PC-9 (cell line): ENCODE data around the gene HINT1. TPM values are rescaled to one million over a fixed set of nuclear protein-coding genes. Genes with fewer than 3 reads are reported as not detected.
"Not testable (repeated sequence)": the region's sequence is repeated elsewhere in the genome, so short reads cannot be mapped to it uniquely, and the experiment has no call there.

ENCODE experiments used
- BruUV-seq: library from RNA; stranded (reverse); fragments of 400-500 nt; replicated peaks from 2 replicates; lab custom pipeline; 2021; lab: Mats Ljungman, UMichigan
- CTCF ChIA-PET: fragments of 300-600 bp; sonication (Branson Sonifier 250); formaldehyde crosslinking; loops from one replicate; lab custom pipeline; 2022; ENCODE audit warnings: antibody characterized with exemption; lab: Charles Lee
- POLR2A ChIA-PET: fragments of 300-600 bp; sonication (Branson Sonifier 250); formaldehyde crosslinking; loops from one replicate; lab custom pipeline; 2022; ENCODE audit warnings: antibody characterized with exemption; ENCODE audit not compliant: unreplicated experiment; lab: Charles Lee
- DNase-seq, 2 experiments: peaks; one replicate each; pipeline versions ENCODE4 v3.0.0 to v3.0.0-alpha.2; 2015 to 2022; ENCODE audit warnings: mixed read lengths in 1 of 2
- H2AFZ ChIP-seq: fragments of 200-600 bp; sonication (generic); 2 replicates; pipeline ENCODE4 v1.8.1; 2017; ENCODE audit warnings: antibody characterized with exemption
- H3F3A ChIP-seq: fragments of 200-600 bp; sonication (generic); 2 replicates; pipeline ENCODE4 v1.8.1; 2017; ENCODE audit warnings: antibody characterized with exemption, mild to moderate bottlenecking, low read depth; ENCODE audit not compliant: insufficient read depth
- H3K27ac ChIP-seq: fragments of 200-600 bp; sonication (generic); 2 replicates; pipeline ENCODE4 v1.6.1; 2016; ENCODE audit warnings: mixed run types
- H3K27me3 ChIP-seq: fragments of 200-600 bp; sonication (generic); 2 replicates; pipeline ENCODE4 v1.6.1; 2016; ENCODE audit warnings: low read depth, mixed run types; ENCODE audit not compliant: insufficient read depth
- H3K36me3 ChIP-seq: fragments of 200-600 bp; sonication (generic); 2 replicates; pipeline ENCODE4 v1.6.1; 2016; ENCODE audit warnings: low read depth, mixed run types
- H3K4me1 ChIP-seq: fragments of 200-600 bp; sonication (generic); replicated peaks from 2 replicates; pipeline ENCODE4 v1.6.1; 2016; ENCODE audit warnings: mixed run types; ENCODE audit not compliant: insufficient read depth
- H3K4me2 ChIP-seq: fragments of 200-600 bp; sonication (generic); 2 replicates; pipeline ENCODE4 v1.6.1; 2017; ENCODE audit warnings: mixed run types
- H3K4me3 ChIP-seq: fragments of 200-600 bp; sonication (generic); 2 replicates; pipeline ENCODE4 v1.6.1; 2016; ENCODE audit warnings: mixed run types
- H3K79me2 ChIP-seq: fragments of 200-600 bp; sonication (generic); 2 replicates; pipeline ENCODE4 v1.6.1; 2017; ENCODE audit warnings: low read depth, mixed run types
- H3K9me2 ChIP-seq: fragments of 200-600 bp; sonication (generic); 2 replicates; pipeline ENCODE4 v1.8.1; 2017; ENCODE audit warnings: mild to moderate bottlenecking; ENCODE audit not compliant: insufficient read depth
- H3K9me3 ChIP-seq: fragments of 200-600 bp; sonication (generic); 2 replicates; pipeline ENCODE4 v1.8.1; 2016; ENCODE audit warnings: low read depth; ENCODE audit not compliant: insufficient read depth
- H4K20me1 ChIP-seq: fragments of 200-600 bp; sonication (generic); 2 replicates; pipeline ENCODE4 v1.8.1; 2017; ENCODE audit not compliant: insufficient read depth
- CTCF ChIP-seq: fragments of 200-600 bp; sonication (generic); conservative IDR thresholded peaks from 2 replicates; pipeline ENCODE4 v1.6.1; 2017; ENCODE audit warnings: mixed run types, antibody characterized with exemption, mild to moderate bottlenecking, moderate library complexity
- EZH2 ChIP-seq: fragments of 200-600 bp; sonication (generic); IDR thresholded peaks from 2 replicates; pipeline ENCODE4 v1.8.0; 2017; ENCODE audit warnings: antibody characterized with exemption, low read depth
- intact Hi-C: fragments of 100-400 bp; cut with micrococcal nuclease; formaldehyde crosslinking; loops from one replicate; pipeline ENCODE4 v1.10.0; 2022; ENCODE audit not compliant: unreplicated experiment
- total RNA-seq: library from RNA; stranded (reverse); gene quantifications from 2 replicates; pipeline ENCODE4 v1.2.3, GENCODE V29; 2021

Gene HINT1
- total RNA-seq, 1 experiment from 2014 or later: 262 TPM

- Histone ChIP-seq H2AFZ (no peak overlapping the region), H4K20me1 (no peaks in the 10 kb centered on the region), H3K9me3 (no peaks in the 10 kb centered on the region), H3K4me1 (no peaks in the 10 kb centered on the region), H3F3A (no peaks in the 10 kb centered on the region), H3K9me2 (no peaks in the 10 kb centered on the region; the same call in 1 of the 2 replicates), H3K4me3 (no peak overlapping the region), H3K27me3 (no peaks in the 10 kb centered on the region), H3K79me2 (no peaks in the 10 kb centered on the region), H3K27ac (no peak overlapping the region), H3K36me3 (no peaks in the 10 kb centered on the region), H3K4me2 (no peak overlapping the region)
- ChIA-PET POLR2A (no interaction called here), CTCF (no interaction called here)
- TF ChIP-seq EZH2: no peak
- no peak for TF ChIP-seq CTCF
- BruUV-seq: no TSS peak
- intact Hi-C loops: no loop called here
- DNase-seq: no peak
These were observed 22.0 kb downstream of the HINT1 start for GRCh38 chr5:131142970-131143617.

- Histone ChIP-seq H3K79me2 (no peaks in the 10 kb centered on the region), H3K27ac (no peak overlapping the region)
- POLR2A ChIA-PET: no interaction called here
These were observed 25.7 kb downstream of the HINT1 start for GRCh38 chr5:131139321-131139720.

GRCh38 chr5:131138406-131138805, 26.6 kb downstream of the HINT1 start:
- intact Hi-C loops, H3F3A ChIP-seq, H3K9me3 ChIP-seq, H3K27me3 ChIP-seq, CTCF ChIA-PET, H3K36me3 ChIP-seq, H3K79me2 ChIP-seq, H3K4me2 ChIP-seq, BruUV-seq, H4K20me1 ChIP-seq, H3K9me2 ChIP-seq, H3K4me1 ChIP-seq, H3K27ac ChIP-seq, DNase-seq, H3K4me3 ChIP-seq, POLR2A ChIA-PET, H2AFZ ChIP-seq: not testable (repeated sequence)

More at GRCh38 chr5:131139321-131139720, 25.7 kb downstream of the HINT1 start:
- no TSS peak for BruUV-seq
- H2AFZ ChIP-seq: no peak overlapping the region
- no peaks in the 10 kb centered on the region for H3K27me3 ChIP-seq
- H3K4me2 ChIP-seq: no peak overlapping the region
- DNase-seq: no peak
- no peaks in the 10 kb centered on the region for H3K9me3 ChIP-seq
- no peaks in the 10 kb centered on the region; the same call in 1 of the 2 replicates for H3K9me2 ChIP-seq
- no peaks in the 10 kb centered on the region for H4K20me1 ChIP-seq
- TF ChIP-seq EZH2 (no peak), CTCF (no peak)
- intact Hi-C loops: no loop called here
- H3F3A ChIP-seq: no peaks in the 10 kb centered on the region
- CTCF ChIA-PET: no interaction called here
- H3K4me3 ChIP-seq: no peak overlapping the region
- no peaks in the 10 kb centered on the region for H3K4me1 ChIP-seq
- H3K36me3 ChIP-seq: no peaks in the 10 kb centered on the region

GRCh38 chr5:131133091-131133490, 32.0 kb downstream of the HINT1 start:
- H3F3A ChIP-seq, H3K27ac ChIP-seq, DNase-seq, CTCF ChIA-PET, BruUV-seq, H2AFZ ChIP-seq, H3K27me3 ChIP-seq, H3K9me2 ChIP-seq, H3K4me1 ChIP-seq, H3K9me3 ChIP-seq, POLR2A ChIA-PET, H3K4me2 ChIP-seq, H4K20me1 ChIP-seq, H3K36me3 ChIP-seq, H3K4me3 ChIP-seq, H3K79me2 ChIP-seq, intact Hi-C loops: not testable (repeated sequence)
